ENCODE data around the gene MED13. TPM values are rescaled to one million over a fixed set of nuclear protein-coding genes. Genes with fewer than 3 reads are reported as not detected.

Gene MED13
- polyA plus RNA-seq, 3 donors: 2.1 to 32.0 (median 5.0) TPM

DNA sequence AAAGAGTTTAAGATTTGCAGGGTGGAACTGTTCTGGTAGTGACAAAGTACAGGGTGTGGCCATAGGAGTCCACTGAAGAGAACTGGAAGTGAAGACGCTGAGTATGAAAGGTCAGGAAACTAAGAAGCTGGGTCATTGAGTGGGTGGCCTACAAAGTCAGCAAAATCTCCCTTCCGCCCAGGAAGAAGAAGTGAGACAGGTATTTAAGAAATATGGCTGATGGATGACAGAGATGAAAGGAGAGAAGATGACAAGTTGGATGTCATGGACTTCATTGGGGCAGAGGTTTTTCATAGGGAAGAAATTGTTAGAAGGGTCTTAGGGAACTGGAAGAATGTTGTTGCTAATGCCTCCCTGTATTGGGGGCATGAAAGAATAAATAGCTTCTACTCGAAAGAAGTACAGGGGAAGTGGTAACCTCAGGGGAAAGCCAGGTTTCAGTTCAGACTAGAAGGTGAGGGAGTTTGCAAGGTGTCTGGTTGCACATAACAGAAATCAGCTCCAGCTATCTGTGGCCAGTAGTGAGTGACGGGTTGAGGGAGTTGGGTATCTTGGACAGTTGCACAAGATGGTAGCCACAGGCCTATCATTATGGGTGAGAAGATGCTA lies 33.6 kb upstream of the MED13 start:
- Histone ChIP-seq H2AFZ (ENCODE audit: insufficient read depth, low read depth, low read length, poor library complexity, severe bottlenecking) (no peak overlapping the region), H4K20me1 (ENCODE audit: insufficient read depth, low read length) (no peaks in the 10 kb centered on the region), H3K4me3 (replicated peaks in 1 of 3; ENCODE audit: low read depth in 2 of 3, low read length in 3 of 3) (no peak overlapping the region), H3K4me1 (ENCODE audit: control insufficient read depth in 1 of 2, insufficient read depth in 2 of 2, low read length in 2 of 2) (no peaks in the 10 kb centered on the region), H3K4me2 (replicated peaks; ENCODE audit: extremely low read depth, low read length, poor library complexity, severe bottlenecking) (no peak overlapping the region), H3K9ac (ENCODE audit: insufficient read depth, low read length, poor library complexity, severe bottlenecking) (no peak overlapping the region), H3K9me3 (replicated peaks in 1 of 2; ENCODE audit: control insufficient read depth in 1 of 2, insufficient read depth in 1 of 2, low read length in 2 of 2) (no peaks in the 10 kb centered on the region), H3K27ac (ENCODE audit: low read depth in 1 of 2, low read length in 2 of 2) (no peak overlapping the region), H3K79me2 (ENCODE audit: insufficient read depth, low read length) (no peaks in the 10 kb centered on the region), H3K27me3 (ENCODE audit: control insufficient read depth in 2 of 2, insufficient read depth in 2 of 2, low read length in 2 of 2) (no peaks in the 10 kb centered on the region), H3K36me3 (replicated peaks in 1 of 2; ENCODE audit: control insufficient read depth in 1 of 2, insufficient read depth in 2 of 2, low read length in 2 of 2) (no peaks in the 10 kb centered on the region)
- no peak for DNase-seq
- peaks cover 4% of the 10 kb centered on the region for H3K4me1 Mint-ChIP-seq
- no peak overlapping the region for H3K4me3 Mint-ChIP-seq
- H3K36me3 Mint-ChIP-seq: no peaks in the 10 kb centered on the region
- no peaks in the 10 kb centered on the region for H3K9me3 Mint-ChIP-seq
- H3K27me3 Mint-ChIP-seq (ENCODE audit: low read depth in 3 of 3): peaks cover 0 to 2% (median 2%) of the 10 kb centered on the region in 3 donors
- 84% methylated on average over 4 of the region's 4 CpGs for WGBS (ENCODE audit: insufficient coverage)
- TF ChIP-seq, protein P1, sequence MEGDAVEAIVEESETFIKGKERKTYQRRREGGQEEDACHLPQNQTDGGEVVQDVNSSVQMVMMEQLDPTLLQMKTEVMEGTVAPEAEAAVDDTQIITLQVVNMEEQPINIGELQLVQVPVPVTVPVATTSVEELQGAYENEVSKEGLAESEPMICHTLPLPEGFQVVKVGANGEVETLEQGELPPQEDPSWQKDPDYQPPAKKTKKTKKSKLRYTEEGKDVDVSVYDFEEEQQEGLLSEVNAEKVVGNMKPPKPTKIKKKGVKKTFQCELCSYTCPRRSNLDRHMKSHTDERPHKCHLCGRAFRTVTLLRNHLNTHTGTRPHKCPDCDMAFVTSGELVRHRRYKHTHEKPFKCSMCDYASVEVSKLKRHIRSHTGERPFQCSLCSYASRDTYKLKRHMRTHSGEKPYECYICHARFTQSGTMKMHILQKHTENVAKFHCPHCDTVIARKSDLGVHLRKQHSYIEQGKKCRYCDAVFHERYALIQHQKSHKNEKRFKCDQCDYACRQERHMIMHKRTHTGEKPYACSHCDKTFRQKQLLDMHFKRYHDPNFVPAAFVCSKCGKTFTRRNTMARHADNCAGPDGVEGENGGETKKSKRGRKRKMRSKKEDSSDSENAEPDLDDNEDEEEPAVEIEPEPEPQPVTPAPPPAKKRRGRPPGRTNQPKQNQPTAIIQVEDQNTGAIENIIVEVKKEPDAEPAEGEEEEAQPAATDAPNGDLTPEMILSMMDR (IDR thresholded peaks at IDR 0.05): no peak
- intact Hi-C loops (cut with micrococcal nuclease): no loop called here
- H3K27ac Mint-ChIP-seq: no peak overlapping the region

DNA sequence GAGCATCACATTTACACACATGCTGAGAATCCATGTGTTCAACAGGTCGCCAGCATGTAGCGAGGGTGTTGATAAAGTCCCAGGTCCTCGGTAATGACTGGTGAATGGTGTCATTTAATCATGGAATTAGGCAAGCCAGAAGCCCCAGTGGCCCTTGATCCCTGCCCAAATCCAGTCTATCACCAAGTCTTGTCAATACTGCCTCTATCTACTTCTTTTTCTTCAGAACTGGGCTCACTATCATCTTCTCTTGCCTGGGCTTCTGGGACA lies 31.3 kb upstream of the MED13 start:
- no peak overlapping the region for H3K9ac ChIP-seq (ENCODE audit: insufficient read depth, low read length, poor library complexity, severe bottlenecking)
- Mint-ChIP-seq H3K27ac (no peak overlapping the region), H3K4me1 (peaks cover 4% of the 10 kb centered on the region), H3K4me3 (no peak overlapping the region), H3K36me3 (no peaks in the 10 kb centered on the region), H3K9me3 (no peaks in the 10 kb centered on the region), H3K27me3 (ENCODE audit: low read depth in 3 of 3) (peaks cover 0 to 2% (median 2%) of the 10 kb centered on the region in 3 donors)
- H4K20me1 ChIP-seq (ENCODE audit: insufficient read depth, low read length): no peaks in the 10 kb centered on the region
- no peak for DNase-seq
- no peaks in the 10 kb centered on the region for H3K79me2 ChIP-seq (ENCODE audit: insufficient read depth, low read length)
- H3K36me3 ChIP-seq (replicated peaks in 1 of 2; ENCODE audit: control insufficient read depth in 1 of 2, insufficient read depth in 2 of 2, low read length in 2 of 2): no peaks in the 10 kb centered on the region
- H3K4me2 ChIP-seq (replicated peaks; ENCODE audit: extremely low read depth, low read length, poor library complexity, severe bottlenecking): no peak overlapping the region
- no peak overlapping the region for H3K27ac ChIP-seq (ENCODE audit: low read depth in 1 of 2, low read length in 2 of 2)
- H2AFZ ChIP-seq (ENCODE audit: insufficient read depth, low read depth, low read length, poor library complexity, severe bottlenecking): no peak overlapping the region
- no peaks in the 10 kb centered on the region for H3K9me3 ChIP-seq (replicated peaks in 1 of 2; ENCODE audit: control insufficient read depth in 1 of 2, insufficient read depth in 1 of 2, low read length in 2 of 2)
- WGBS (ENCODE audit: insufficient coverage): no CpG with 5 or more reads among the region's 3 CpGs
- H3K4me3 ChIP-seq (replicated peaks in 1 of 3; ENCODE audit: low read depth in 2 of 3, low read length in 3 of 3): no peak overlapping the region
- intact Hi-C loops (cut with micrococcal nuclease): no loop called here
- TF ChIP-seq, protein P1 (IDR thresholded peaks at IDR 0.05): no peak
- H3K4me1 ChIP-seq (ENCODE audit: control insufficient read depth in 1 of 2, insufficient read depth in 2 of 2, low read length in 2 of 2): no peaks in the 10 kb centered on the region
- no peaks in the 10 kb centered on the region for H3K27me3 ChIP-seq (ENCODE audit: control insufficient read depth in 2 of 2, insufficient read depth in 2 of 2, low read length in 2 of 2)

Data from CD14-positive monocyte (primary cell).